Peyer's patch (tissue), 4 donors: ENCODE results near the gene ZNF74. TPM values are rescaled to one million over a fixed set of nuclear protein-coding genes. Genes with fewer than 3 reads are reported as not detected.

Experiments used
- small RNA-seq, 2 donors: library from RNA; depleted of rRNA; stranded (forward); fragments of <200 nt; gene quantifications; one replicate each; pipeline ENCODE3, GENCODE V24; 2016
- total RNA-seq, 4 donors: library from RNA; depleted of rRNA; stranded (reverse); fragments of >200 nt; gene quantifications; one replicate each; pipeline ENCODE4 v1.1.0, GENCODE V29; 2016

Gene ZNF74
- total RNA-seq, 4 donors from 2014 or later: 2.1 to 12.0 (median 9.3) TPM

Small RNA genes within 50 kb of the gene (small RNA-seq; reads per million reads assigned to genes)
- gene RNU6-225P: 0 reads per million in 2 donors

Other genes with a start within 250 kb of the ZNF74 start
- gene CCDC188, start 243.1 kb upstream of the ZNF74 start, total RNA-seq: 1 to 10 TPM in 1 of 4 donors, not detected in 3; 6.6 TPM
- gene RTN4R, start 125.8 kb upstream of the ZNF74 start, total RNA-seq: 1 to 10 TPM; 5.2 to 9.1 (median 5.7) TPM
- gene DGCR6L, start 74.1 kb upstream of the ZNF74 start, total RNA-seq: 10 to 100 TPM; 21.3 to 38.9 (median 31.9) TPM
- 1 to 10 TPM; 3.5 to 8.3 (median 5.2) TPM for gene SCARF2, start 43.7 kb downstream of the ZNF74 start, total RNA-seq
- 10 to 100 TPM; 12.6 to 23.9 (median 19.2) TPM for gene KLHL22, start 101.6 kb downstream of the ZNF74 start, total RNA-seq
- 100 to 1,000 TPM; 115 to 215 (median 161) TPM for gene MED15, start 113.5 kb downstream of the ZNF74 start, total RNA-seq